Measurements from ENCODE around the gene TICAM1. TPM values are rescaled to one million over a fixed set of nuclear protein-coding genes. Genes with fewer than 3 reads are reported as not detected.
"Not testable (repeated sequence)": the region's sequence is repeated elsewhere in the genome, so short reads cannot be mapped to it uniquely, and the experiment has no call there.

TICAM1 gene
- 7.3 TPM for total RNA-seq
- long read RNA-seq, transcript TICAM1-201 (2 exons, 2,676 nt) = major isoform, 5 of 11 reads
- long read RNA-seq, partial matches to known transcripts = 0 of 11 reads
- long read RNA-seq, other reads (novel, unspliced or antisense) = 6 of 11 reads

- intact Hi-C loops (cut with DNase I) = no loop called here
- DNase-seq (ENCODE audit: missing footprints) (peak; percentile 91), ATAC-seq (peak; percentile 97)
These were observed at the start of gene TICAM1 for GRCh38 chr19:4831304-4831978. Gene TICAM1 (minus strand): TSS chr19:4831712. CDS start chr19:4818377, 13,335 bp downstream.

GRCh38 chr19:4879041-4879440, 47.5 kb upstream of the TICAM1 start:
- ATAC-seq = no peak
- DNase-seq (ENCODE audit: missing footprints) = no peak
- intact Hi-C loops (cut with DNase I) = no loop called here

GRCh38 chr19:4878491-4878968, 47.0 kb upstream of the TICAM1 start:
- DNase-seq (ENCODE audit: missing footprints) = peak; percentile 72
- peak; percentile 91 for ATAC-seq
- intact Hi-C loops (cut with DNase I) = no loop called here

GRCh38 chr19:4877753-4878490, 46.4 kb upstream of the TICAM1 start:
- ATAC-seq (peak; percentile 92), DNase-seq (ENCODE audit: missing footprints) (no peak)
- intact Hi-C loops (cut with DNase I) = no loop called here

- intact Hi-C loops (cut with DNase I) = no loop called here
- DNase-seq (ENCODE audit: missing footprints) (no peak), ATAC-seq (no peak)
These were observed 42.4 kb upstream of the TICAM1 start for GRCh38 chr19:4873930-4874329.

GRCh38 chr19:4871711-4872110, 40.2 kb upstream of the TICAM1 start:
- DNase-seq (ENCODE audit: missing footprints) (no peak), ATAC-seq (no peak)
- intact Hi-C loops (cut with DNase I) = loop anchor here (1.0 kb wide), 2 partner anchors 40 to 160 kb away; no protein-coding TSS in a partner anchor

GRCh38 chr19:4870025-4870700, 38.7 kb upstream of the TICAM1 start:
- intact Hi-C loops (cut with DNase I) = no loop called here
- ATAC-seq = no peak
- no peak for DNase-seq (ENCODE audit: missing footprints)

GRCh38 chr19:4868286-4868834, 36.8 kb upstream of the TICAM1 start:
- no peak for DNase-seq (ENCODE audit: missing footprints)
- intact Hi-C loops (cut with DNase I) = loop anchor here (5.0 kb wide), 1 partner anchor 99 kb away; the partner anchor contains the start of gene KDM4B
- ATAC-seq = no peak

- ATAC-seq (peak; percentile 98), DNase-seq (ENCODE audit: missing footprints) (peak; percentile 99)
- intact Hi-C loops (cut with DNase I) = loop anchor here (5.0 kb wide), 1 partner anchor 100 kb away; the partner anchor contains the start of gene KDM4B
These were observed 36.2 kb upstream of the TICAM1 start, which contains the start of gene PLIN3 for GRCh38 chr19:4867534-4868285. Gene PLIN3 (minus strand): TSS chr19:4867667. CDS start chr19:4861394, 6,273 bp downstream.

- intact Hi-C loops (cut with DNase I) = loop anchor here (5.0 kb wide), 1 partner anchor 100 kb away; the partner anchor contains the start of gene KDM4B
- DNase-seq (ENCODE audit: missing footprints) (peak; percentile 83), ATAC-seq (peak; percentile 21)
These were observed 35.3 kb upstream of the TICAM1 start for GRCh38 chr19:4866595-4867424.

- ATAC-seq (no peak), DNase-seq (ENCODE audit: missing footprints) (no peak)
- intact Hi-C loops (cut with DNase I) = no loop called here
These were observed 29.6 kb upstream of the TICAM1 start for GRCh38 chr19:4861147-4861546.

- intact Hi-C loops (cut with DNase I) = no loop called here
- no peak for ATAC-seq
- no peak for DNase-seq (ENCODE audit: missing footprints)
These were observed 28.2 kb upstream of the TICAM1 start for GRCh38 chr19:4859697-4860096.

GRCh38 chr19:4856468-4856867, 25.0 kb upstream of the TICAM1 start:
- DNase-seq (ENCODE audit: missing footprints); intact Hi-C loops (cut with DNase I); ATAC-seq: not testable (repeated sequence)

- intact Hi-C loops (cut with DNase I); DNase-seq (ENCODE audit: missing footprints); ATAC-seq: not testable (repeated sequence)
These were observed 22.0 kb upstream of the TICAM1 start for GRCh38 chr19:4853506-4853905.

- ATAC-seq = no peak
- intact Hi-C loops (cut with DNase I) = no loop called here
- no peak for DNase-seq (ENCODE audit: missing footprints)
These were observed 21.0 kb upstream of the TICAM1 start for GRCh38 chr19:4852484-4852883.

- ATAC-seq = peak; percentile 79
- DNase-seq (ENCODE audit: missing footprints) = peak; percentile 87
- intact Hi-C loops (cut with DNase I) = loop anchor here (1.0 kb wide), 1 partner anchor 42 kb away; no protein-coding TSS in a partner anchor
These were observed 20.2 kb upstream of the TICAM1 start for GRCh38 chr19:4851551-4852290.
